ENCODE data around the gene FBXO44. TPM values are rescaled to one million over a fixed set of nuclear protein-coding genes. Genes with fewer than 3 reads are reported as not detected.

The FBXO44 gene
- total RNA-seq, 1 donor from 2014 or later: 18.4 TPM

DNA sequence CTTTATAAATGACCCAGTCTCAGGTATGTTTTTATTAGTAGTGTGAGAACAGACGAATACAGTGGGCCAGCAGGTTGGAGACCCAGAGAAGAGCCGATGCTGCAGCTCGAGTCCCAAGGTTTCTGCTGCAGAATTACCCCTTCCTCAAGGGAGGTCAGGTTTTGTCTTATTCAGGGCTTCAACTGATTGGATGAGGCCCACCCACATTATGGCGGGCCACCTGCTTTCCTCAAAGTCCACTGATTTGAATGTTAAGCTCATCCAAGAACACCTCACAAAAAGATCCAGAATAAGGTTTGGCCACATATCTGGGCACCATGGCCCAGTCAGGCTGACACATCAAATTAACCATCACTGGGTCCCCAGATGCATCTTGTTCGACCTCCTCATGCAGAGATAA is 41.3 kb upstream of the FBXO44 start:
- intact Hi-C loops (cut with DNase I): no loop called here
- no peaks in the 10 kb centered on the region for H3K27me3 ChIP-seq (ENCODE audit: low read depth)
- no peaks in the 10 kb centered on the region for H3K9me3 ChIP-seq
- no peak overlapping the region for H3K4me3 ChIP-seq
- TF ChIP-seq, protein P1, sequence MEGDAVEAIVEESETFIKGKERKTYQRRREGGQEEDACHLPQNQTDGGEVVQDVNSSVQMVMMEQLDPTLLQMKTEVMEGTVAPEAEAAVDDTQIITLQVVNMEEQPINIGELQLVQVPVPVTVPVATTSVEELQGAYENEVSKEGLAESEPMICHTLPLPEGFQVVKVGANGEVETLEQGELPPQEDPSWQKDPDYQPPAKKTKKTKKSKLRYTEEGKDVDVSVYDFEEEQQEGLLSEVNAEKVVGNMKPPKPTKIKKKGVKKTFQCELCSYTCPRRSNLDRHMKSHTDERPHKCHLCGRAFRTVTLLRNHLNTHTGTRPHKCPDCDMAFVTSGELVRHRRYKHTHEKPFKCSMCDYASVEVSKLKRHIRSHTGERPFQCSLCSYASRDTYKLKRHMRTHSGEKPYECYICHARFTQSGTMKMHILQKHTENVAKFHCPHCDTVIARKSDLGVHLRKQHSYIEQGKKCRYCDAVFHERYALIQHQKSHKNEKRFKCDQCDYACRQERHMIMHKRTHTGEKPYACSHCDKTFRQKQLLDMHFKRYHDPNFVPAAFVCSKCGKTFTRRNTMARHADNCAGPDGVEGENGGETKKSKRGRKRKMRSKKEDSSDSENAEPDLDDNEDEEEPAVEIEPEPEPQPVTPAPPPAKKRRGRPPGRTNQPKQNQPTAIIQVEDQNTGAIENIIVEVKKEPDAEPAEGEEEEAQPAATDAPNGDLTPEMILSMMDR (IDR thresholded peaks at IDR 0.05): no peak
- no peaks in the 10 kb centered on the region for H3K36me3 ChIP-seq
- no peaks in the 10 kb centered on the region for H3K4me1 ChIP-seq
- DNase-seq (no peak), ATAC-seq (no peak)
- H3K27ac ChIP-seq: no peak overlapping the region

DNA sequence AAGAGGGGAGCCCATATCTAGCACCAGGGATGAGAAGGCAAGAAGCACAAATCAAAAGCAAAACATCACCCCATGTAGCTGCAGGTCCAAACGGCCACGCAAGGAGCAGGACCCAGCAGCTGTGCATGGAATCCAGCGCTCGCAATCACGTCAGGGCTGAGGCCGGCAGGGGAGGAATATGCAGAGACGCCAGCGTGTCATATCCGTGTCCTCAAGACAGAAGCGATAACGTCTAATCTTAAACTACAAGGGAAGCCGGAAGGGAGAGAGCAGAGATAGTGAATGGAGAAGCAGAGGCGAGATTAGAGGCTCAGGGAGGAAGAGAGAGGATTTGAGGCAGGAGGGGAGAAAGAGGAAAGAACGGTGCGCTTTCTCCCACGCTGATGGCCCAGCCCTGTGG is 39.6 kb upstream of the FBXO44 start:
- H3K4me1 ChIP-seq: no peaks in the 10 kb centered on the region
- no peaks in the 10 kb centered on the region for H3K36me3 ChIP-seq
- H3K27me3 ChIP-seq (ENCODE audit: low read depth): no peaks in the 10 kb centered on the region
- H3K9me3 ChIP-seq: no peaks in the 10 kb centered on the region
- intact Hi-C loops (cut with DNase I): no loop called here
- H3K27ac ChIP-seq: no peak overlapping the region
- DNase-seq: no peak
- TF ChIP-seq, protein P1 (IDR thresholded peaks at IDR 0.05): no peak
- no peak for ATAC-seq
- no peak overlapping the region for H3K4me3 ChIP-seq

- DNase-seq (no peak), ATAC-seq (no peak)
- H3K9me3 ChIP-seq: no peaks in the 10 kb centered on the region
- H3K4me3 ChIP-seq: no peak overlapping the region
- H3K27ac ChIP-seq: no peak overlapping the region
- TF ChIP-seq, protein P1 (IDR thresholded peaks at IDR 0.05): no peak
- H3K36me3 ChIP-seq: no peaks in the 10 kb centered on the region
- H3K4me1 ChIP-seq: no peaks in the 10 kb centered on the region
- H3K27me3 ChIP-seq (ENCODE audit: low read depth): no peaks in the 10 kb centered on the region
- intact Hi-C loops (cut with DNase I): no loop called here
Measured at GRCh38 chr1:11616766-11617165, 37.9 kb upstream of the FBXO44 start.

GRCh38 chr1:11617314-11617713 is 37.4 kb upstream of the FBXO44 start:
- Histone ChIP-seq H3K27ac (no peak overlapping the region), H3K27me3 (ENCODE audit: low read depth) (peaks cover 3% of the 10 kb centered on the region), H3K9me3 (no peaks in the 10 kb centered on the region), H3K36me3 (no peaks in the 10 kb centered on the region), H3K4me3 (no peak overlapping the region), H3K4me1 (no peaks in the 10 kb centered on the region)
- DNase-seq (no peak), ATAC-seq (no peak)
- intact Hi-C loops (cut with DNase I): no loop called here
- TF ChIP-seq, protein P1 (IDR thresholded peaks at IDR 0.05): no peak

GRCh38 chr1:11617741-11618140 is 36.9 kb upstream of the FBXO44 start:
- TF ChIP-seq, protein P1 (IDR thresholded peaks at IDR 0.05): no peak
- ATAC-seq (no peak), DNase-seq (no peak)
- intact Hi-C loops (cut with DNase I): no loop called here
- Histone ChIP-seq H3K4me1 (no peaks in the 10 kb centered on the region), H3K9me3 (no peaks in the 10 kb centered on the region), H3K27me3 (ENCODE audit: low read depth) (peaks cover 6% of the 10 kb centered on the region), H3K27ac (no peak overlapping the region), H3K36me3 (no peaks in the 10 kb centered on the region), H3K4me3 (no peak overlapping the region)

- H3K27me3 ChIP-seq (ENCODE audit: low read depth): peaks cover 10% of the 10 kb centered on the region
Measured at GRCh38 chr1:11620405-11620804, 34.3 kb upstream of the FBXO44 start.

More at GRCh38 chr1:11620405-11620804, 34.3 kb upstream of the FBXO44 start:
- H3K36me3 ChIP-seq: no peaks in the 10 kb centered on the region
- no peaks in the 10 kb centered on the region for H3K9me3 ChIP-seq
- H3K4me1 ChIP-seq: no peaks in the 10 kb centered on the region
- TF ChIP-seq, protein P1 (IDR thresholded peaks at IDR 0.05): no peak
- intact Hi-C loops (cut with DNase I): no loop called here
- H3K27ac ChIP-seq: no peak overlapping the region
- H3K4me3 ChIP-seq: no peak overlapping the region
- ATAC-seq: no peak
- no peak for DNase-seq
